Stomach smooth muscle (tissue), 2 donors: ENCODE results near the gene STARD7.

Experiments
- H3K27ac ChIP-seq: one replicate; pipeline ENCODE4 v1.7.0; 2013; ENCODE audit warnings: mild to moderate bottlenecking, low read length, inconsistent platforms
- H3K27me3 ChIP-seq, 2 donors: one replicate each; pipeline ENCODE4 v1.7.0; 2013; ENCODE audit warnings: low read length in 2 of 2; ENCODE audit not compliant: insufficient read depth in 2 of 2, control insufficient read depth in 1 of 2
- H3K36me3 ChIP-seq, 2 donors: one replicate each; pipeline ENCODE4 v1.7.0; 2013; ENCODE audit warnings: low read length in 2 of 2; ENCODE audit not compliant: control insufficient read depth in 2 of 2, insufficient read depth in 2 of 2
- H3K4me1 ChIP-seq: one replicate; pipeline ENCODE4 v1.7.0; 2013; ENCODE audit warnings: low read length; ENCODE audit not compliant: control insufficient read depth, insufficient read depth
- H3K4me3 ChIP-seq, 2 donors: one replicate each; pipeline ENCODE4 v1.7.0; 2013; ENCODE audit warnings: low read length in 2 of 2
- H3K9ac ChIP-seq, 2 donors: one replicate each; pipeline ENCODE4 v1.7.0; 2013; ENCODE audit warnings: low read length in 2 of 2, mild to moderate bottlenecking in 1 of 2
- H3K9me3 ChIP-seq, 2 donors: one replicate each; pipeline ENCODE4 v1.7.0; 2013; ENCODE audit warnings: low read length in 2 of 2; ENCODE audit not compliant: control insufficient read depth in 2 of 2
- donor health status: healthy.
- donor health status: Pancreatic carcinoma.

The STARD7 gene

DNA sequence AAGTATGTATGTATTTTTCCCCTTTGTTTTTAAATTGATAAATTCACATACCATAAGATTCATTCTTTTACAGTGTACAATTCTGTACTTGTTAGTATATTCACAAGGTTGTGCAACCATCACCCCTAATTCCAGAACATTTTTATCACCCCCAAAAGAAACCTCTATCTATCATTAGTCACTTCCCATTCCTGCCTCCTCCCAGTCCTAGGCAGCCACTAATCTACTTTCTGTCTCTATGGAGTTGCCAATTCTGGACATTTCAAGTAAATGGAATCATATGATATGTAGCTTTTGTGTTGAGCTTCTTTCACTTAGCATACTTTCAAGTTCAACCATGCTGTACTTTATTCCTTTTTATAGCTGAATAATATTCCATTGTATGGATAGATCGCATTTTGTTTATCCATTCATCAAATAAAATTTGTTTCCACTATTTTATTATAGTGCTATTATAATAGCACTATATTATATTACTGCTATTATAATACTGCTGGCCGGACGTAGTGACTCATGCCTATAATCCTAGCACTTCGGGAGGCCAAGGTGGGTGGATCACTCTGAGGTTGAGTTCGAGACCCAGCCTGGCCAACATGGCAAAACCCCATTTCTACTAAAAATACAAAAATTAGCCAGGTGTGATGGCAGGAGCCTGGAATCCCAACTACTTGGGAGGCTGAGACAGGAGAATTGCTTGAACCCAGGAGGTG lies 10.9 kb downstream of the STARD7 start:
- H3K4me1 ChIP-seq: no peaks in the 10 kb centered on the region
- no peaks in the 10 kb centered on the region for H3K27me3 ChIP-seq
- H3K9me3 ChIP-seq: no peaks in the 10 kb centered on the region
- no peak overlapping the region for H3K9ac ChIP-seq
- no peak overlapping the region for H3K27ac ChIP-seq
- no peak overlapping the region for H3K4me3 ChIP-seq
- peaks cover 18 to 20% of the 10 kb centered on the region in 2 donors for H3K36me3 ChIP-seq

DNA sequence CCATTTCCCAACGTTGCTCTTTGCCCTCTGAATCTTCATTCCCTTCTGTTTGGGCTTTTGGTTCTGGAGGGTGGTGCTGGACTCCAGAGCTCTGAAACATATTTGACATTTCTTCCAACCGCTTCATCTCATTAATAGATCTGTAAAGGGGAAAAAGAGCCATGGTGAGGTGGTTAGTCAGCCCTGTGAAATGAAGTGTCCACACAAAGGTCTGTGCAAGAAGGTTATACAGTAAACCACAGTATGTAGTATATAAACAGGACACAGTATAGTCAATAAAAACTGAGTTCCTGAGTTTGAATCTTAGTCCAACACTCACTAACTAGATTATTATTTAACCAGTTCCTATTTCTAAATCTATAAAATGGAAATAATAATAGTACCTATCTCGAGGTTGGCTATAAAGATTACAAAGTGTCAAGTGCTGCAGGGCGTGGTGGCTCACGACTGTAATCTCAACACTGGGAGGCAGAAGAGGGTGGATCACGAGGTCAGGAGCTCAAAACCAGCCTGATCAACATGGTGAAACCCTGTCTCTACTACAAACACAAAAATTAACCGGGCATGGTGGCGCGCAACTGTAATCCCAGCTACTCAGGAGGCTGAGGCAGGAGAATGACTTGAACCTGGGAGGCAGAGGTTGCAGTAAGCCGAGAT lies 13.1 kb downstream of the STARD7 start:
- Histone ChIP-seq H3K27me3 (no peaks in the 10 kb centered on the region), H3K4me3 (no peak overlapping the region), H3K36me3 (peaks cover 31 to 35% of the 10 kb centered on the region in 2 donors), H3K9me3 (no peaks in the 10 kb centered on the region), H3K27ac (no peak overlapping the region), H3K9ac (no peak overlapping the region), H3K4me1 (no peaks in the 10 kb centered on the region)

DNA sequence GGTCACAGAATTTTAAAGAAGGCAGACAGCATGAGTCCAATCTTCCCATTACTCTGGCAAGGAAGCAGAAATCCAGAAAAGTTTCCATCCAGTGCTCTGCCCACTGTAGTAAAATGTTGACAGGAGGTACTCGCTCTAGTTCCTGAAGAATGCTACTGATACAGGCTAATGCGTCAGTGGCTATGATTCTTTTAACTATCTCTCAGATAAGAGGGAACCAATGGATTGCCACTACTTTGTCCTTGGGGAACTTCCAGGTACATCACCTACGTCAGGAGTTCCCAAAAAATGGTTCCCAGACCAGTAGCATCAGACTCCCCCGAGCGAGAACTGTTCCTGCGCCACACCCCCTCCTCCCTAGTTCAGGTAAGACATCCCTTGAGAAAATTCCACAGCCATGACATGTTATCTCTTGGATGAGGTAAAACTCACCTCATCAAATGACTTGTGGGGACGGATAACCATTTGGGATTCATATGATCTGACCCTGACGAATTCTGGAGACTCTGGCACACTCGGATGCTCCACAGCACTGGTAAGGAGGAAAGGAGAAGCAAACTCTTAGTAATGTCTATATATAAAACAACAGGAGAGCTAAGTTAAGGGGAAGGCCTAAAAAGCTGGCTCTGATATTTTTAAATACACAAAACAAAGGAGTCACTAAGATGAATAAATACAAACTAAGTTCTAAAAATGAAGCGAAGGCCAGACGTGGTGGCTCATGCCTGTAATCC lies 16.5 kb downstream of the STARD7 start:
- H3K4me3 ChIP-seq: no peak overlapping the region
- H3K27ac ChIP-seq: no peak overlapping the region
- no peaks in the 10 kb centered on the region for H3K9me3 ChIP-seq
- no peak overlapping the region for H3K9ac ChIP-seq
- H3K4me1 ChIP-seq: no peaks in the 10 kb centered on the region
- no peaks in the 10 kb centered on the region for H3K27me3 ChIP-seq
- peaks cover 41% of the 10 kb centered on the region in 2 donors for H3K36me3 ChIP-seq

DNA sequence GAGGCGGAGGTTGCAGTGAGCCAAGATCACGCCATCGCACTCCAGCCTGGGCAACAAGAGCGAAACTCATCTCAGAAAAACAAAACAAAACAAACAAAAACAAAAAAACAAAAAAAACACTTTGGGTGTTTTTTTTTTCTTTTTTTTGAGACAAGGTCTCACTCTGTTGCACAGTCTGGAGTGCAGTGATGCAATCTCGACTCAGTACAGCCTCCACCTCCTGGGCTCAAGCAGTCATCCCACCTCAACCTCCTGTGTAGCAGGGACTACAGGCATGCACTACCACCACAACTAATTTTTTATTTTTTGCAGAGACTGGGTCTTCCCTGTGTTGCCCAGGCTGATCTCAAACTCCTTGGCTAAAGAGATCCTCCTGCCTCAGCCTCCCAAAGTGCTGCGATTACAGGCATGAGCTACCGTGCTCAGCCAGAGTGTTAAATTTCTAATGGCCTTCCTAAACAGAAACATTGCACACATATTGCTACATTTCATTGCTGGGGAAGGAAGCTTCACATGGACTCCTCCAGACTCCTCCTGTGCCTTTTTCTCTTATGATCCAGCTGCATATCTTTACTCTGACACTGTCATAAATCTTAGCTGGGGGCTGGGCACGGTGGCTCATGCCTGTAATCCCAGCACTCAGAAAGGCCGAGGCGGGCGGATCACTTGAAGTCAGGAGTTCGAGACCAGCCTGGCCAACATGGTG lies 19.7 kb downstream of the STARD7 start:
- no peaks in the 10 kb centered on the region for H3K9me3 ChIP-seq
- H3K27me3 ChIP-seq: no peaks in the 10 kb centered on the region
- H3K9ac ChIP-seq: no peak overlapping the region
- H3K27ac ChIP-seq: no peak overlapping the region
- no peak overlapping the region for H3K4me3 ChIP-seq
- H3K36me3 ChIP-seq: peaks cover 50 to 58% of the 10 kb centered on the region in 2 donors
- H3K4me1 ChIP-seq: no peaks in the 10 kb centered on the region

DNA sequence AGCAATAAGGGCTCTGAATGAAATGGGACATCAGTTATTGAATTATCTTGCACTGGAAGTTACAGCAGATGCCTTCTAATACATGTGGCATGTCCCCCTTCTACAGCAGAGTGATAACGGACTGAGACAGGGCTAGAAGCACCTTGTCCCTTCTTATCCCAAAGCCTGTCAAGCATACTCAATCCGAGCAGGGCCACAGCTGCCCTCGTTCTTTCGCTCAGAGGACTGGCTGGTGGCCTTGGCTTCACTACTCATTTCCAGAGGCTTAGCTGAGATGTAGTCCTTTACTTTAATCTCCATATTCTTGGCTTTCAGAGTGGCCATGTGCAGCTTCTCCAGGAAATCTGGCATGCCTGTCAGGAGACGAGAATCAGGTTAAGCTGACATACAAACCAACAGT lies 22.1 kb downstream of the STARD7 start:
- H3K4me3 ChIP-seq: no peak overlapping the region
- H3K9me3 ChIP-seq: no peaks in the 10 kb centered on the region
- no peak overlapping the region for H3K27ac ChIP-seq
- H3K27me3 ChIP-seq: no peaks in the 10 kb centered on the region
- peaks cover 28 to 38% of the 10 kb centered on the region in 2 donors for H3K36me3 ChIP-seq
- no peaks in the 10 kb centered on the region for H3K4me1 ChIP-seq
- no peak overlapping the region for H3K9ac ChIP-seq

DNA sequence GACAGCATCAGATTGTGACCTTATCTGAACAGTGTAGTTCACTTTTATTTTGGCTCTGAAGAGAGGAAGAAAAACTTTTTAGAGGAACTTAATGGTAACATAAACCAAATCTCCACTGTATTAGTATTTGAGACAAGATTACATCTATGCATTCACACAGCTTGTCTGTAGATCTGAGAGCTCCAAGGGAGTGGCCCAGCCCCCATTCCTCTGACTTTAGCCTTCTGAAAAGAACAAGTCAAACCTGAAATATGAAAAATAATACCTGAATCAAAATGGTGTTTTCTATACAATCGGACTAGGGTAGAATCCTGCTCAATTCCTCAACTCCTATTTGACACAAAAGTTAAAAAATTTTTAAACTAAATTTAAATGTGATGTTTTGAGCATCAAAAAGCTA lies 23.1 kb downstream of the STARD7 start:
- no peaks in the 10 kb centered on the region for H3K9me3 ChIP-seq
- no peaks in the 10 kb centered on the region for H3K4me1 ChIP-seq
- H3K27ac ChIP-seq: no peak overlapping the region
- peaks cover 22 to 38% of the 10 kb centered on the region in 2 donors for H3K36me3 ChIP-seq
- no peak overlapping the region for H3K4me3 ChIP-seq
- H3K9ac ChIP-seq: no peak overlapping the region
- no peaks in the 10 kb centered on the region for H3K27me3 ChIP-seq

DNA sequence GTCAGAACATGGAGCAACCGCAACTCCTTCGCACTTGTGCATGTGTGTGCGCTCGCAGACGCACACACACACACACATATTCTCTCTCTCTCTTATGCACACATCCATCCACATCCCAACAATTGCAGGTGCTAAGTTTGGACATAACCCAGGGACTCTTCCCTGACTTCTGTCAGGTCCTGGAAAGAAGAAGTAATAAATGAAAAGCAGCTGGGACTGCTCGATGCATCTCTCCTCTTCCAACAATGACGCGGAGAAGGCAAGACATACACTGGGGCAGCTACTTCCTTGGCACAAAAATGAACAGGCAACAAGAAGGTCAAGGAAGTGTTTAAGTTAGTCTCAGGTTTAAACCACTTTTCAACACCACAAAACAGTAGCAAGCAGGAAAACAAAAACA lies 23.6 kb downstream of the STARD7 start:
- Histone ChIP-seq H3K36me3 (peaks cover 22 to 35% of the 10 kb centered on the region in 2 donors), H3K27ac (no peak overlapping the region), H3K27me3 (no peaks in the 10 kb centered on the region)

DNA sequence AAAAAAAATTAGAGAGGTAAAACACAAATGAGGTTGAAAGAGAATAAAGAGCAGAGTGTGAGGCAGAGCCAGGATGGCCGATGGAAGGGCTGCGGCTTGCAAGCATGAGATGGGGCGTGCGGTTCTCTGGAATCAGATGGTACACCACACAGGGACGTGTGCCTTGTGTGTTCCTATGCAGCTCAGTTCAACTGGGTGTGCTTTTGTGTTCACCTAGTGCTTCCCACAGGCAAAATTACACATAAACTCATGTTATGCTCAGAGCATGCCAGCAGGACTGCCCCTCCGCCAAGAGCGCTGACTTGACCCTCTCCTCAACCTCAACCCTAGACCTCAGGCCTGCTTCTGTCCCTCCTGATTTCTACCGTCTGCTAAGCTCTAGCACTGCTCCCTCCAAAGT lies 24.4 kb downstream of the STARD7 start:
- no peaks in the 10 kb centered on the region for H3K4me1 ChIP-seq
- no peak overlapping the region for H3K4me3 ChIP-seq
- H3K27me3 ChIP-seq: no peaks in the 10 kb centered on the region
- no peak overlapping the region for H3K27ac ChIP-seq
- H3K36me3 ChIP-seq: peaks cover 21 to 35% of the 10 kb centered on the region in 2 donors
- H3K9ac ChIP-seq: no peak overlapping the region
- no peaks in the 10 kb centered on the region for H3K9me3 ChIP-seq

More for the DNA sequence above, 23.6 kb downstream of the STARD7 start:
- no peak overlapping the region for H3K9ac ChIP-seq
- no peak overlapping the region for H3K4me3 ChIP-seq
- H3K4me1 ChIP-seq: no peaks in the 10 kb centered on the region
- no peaks in the 10 kb centered on the region for H3K9me3 ChIP-seq

DNA sequence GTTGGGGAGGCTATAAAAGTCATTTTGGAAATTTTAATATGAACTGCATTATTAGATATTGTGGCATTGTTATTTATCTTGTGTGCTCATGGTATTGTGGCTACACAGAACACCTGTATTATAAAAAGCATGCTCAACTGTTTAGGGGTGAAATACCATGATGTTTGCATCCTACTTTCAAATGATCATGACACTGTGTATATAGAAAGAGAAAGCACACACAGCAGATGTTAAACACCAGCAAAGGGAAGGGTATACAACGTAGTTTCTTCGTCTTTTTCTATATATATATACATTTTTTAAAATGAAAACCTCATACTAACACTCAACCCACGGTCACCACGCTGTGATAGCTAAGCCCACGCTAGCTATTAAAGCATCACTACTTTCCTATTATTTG lies 27.1 kb downstream of the STARD7 start:
- Histone ChIP-seq H3K4me1 (no peaks in the 10 kb centered on the region), H3K36me3 (peaks cover 13 to 23% of the 10 kb centered on the region in 2 donors), H3K27me3 (no peaks in the 10 kb centered on the region), H3K9me3 (no peaks in the 10 kb centered on the region), H3K27ac (no peak overlapping the region), H3K9ac (no peak overlapping the region), H3K4me3 (no peak overlapping the region)

DNA sequence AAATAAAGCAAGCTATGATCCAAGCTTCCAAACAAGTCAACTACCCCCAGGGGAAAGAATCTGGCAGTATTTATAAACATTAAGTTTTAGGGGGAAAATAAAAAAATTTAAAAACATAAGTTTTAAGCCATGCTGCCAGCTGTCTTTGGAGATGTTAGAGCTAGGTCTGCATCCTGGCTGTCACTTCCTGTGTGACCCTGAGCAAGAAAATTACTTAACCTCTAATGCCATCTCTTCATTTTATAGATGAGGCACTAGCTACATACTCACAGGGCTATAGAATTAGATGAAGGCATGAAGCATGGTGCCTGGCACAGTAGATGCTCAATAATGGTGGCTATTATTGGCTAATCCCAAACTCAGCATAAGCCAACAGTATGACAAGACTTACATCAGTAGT lies 28.1 kb downstream of the STARD7 start:
- Histone ChIP-seq H3K9me3 (no peaks in the 10 kb centered on the region), H3K9ac (no peak overlapping the region), H3K4me1 (no peaks in the 10 kb centered on the region), H3K27me3 (no peaks in the 10 kb centered on the region), H3K4me3 (no peak overlapping the region), H3K27ac (no peak overlapping the region), H3K36me3 (peaks cover 8 to 14% of the 10 kb centered on the region in 2 donors)
